NCI-H2227 treated with DMSO at 0.1 percent for 48 hours (cell line): Measurements from ENCODE around the gene PRRT2.
"Not testable (repeated sequence)": the region's sequence is repeated elsewhere in the genome, so short reads cannot be mapped to it uniquely, and the experiment has no call there.

Experiments
- DNase-seq: peaks from one replicate; lab custom pipeline; 2025; lab: John Stamatoyannopoulos, UW

PRRT2 gene

DNA sequence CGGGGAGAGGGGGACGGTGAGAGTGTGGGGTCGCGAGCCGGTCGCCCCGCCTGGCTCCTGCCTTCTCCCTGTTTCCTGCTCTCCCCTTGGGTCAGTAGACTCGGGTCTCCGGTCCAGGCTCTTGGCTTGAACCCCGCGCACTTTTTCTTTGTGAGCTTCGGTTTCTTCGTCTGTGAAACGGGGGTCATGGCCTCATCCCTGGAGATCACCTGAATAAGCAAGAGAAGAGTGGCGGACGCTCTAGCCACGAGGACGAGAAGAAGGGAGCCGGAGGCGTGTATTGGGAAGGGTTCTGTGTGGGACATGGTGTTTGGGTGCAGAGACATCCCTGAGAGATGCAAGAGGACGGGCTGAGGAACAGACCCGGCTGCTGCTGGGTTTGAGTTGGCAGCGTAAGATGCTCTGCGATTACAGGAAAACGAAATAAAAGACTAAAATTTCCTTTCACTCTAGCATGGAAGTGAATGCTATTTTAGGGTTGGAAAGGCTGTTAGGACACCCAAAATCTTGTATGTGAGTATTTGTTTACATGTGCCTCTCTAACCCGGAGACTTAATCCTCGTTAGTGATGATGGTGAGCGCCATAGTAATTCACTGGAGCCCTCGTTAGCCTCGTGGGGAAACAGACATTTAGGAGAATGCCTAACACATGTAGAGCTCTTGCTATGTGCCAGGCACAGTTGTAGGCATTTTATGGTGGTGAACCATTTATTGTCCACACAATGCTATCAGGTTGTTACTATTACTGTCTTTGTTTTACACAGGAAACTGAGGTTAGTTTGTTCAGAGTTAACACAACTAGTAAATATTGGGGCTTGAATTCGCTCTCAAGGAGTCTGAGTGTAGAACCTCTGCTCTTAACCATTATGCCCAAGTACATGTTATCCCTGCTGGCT is 20.8 kb upstream of the PRRT2 start:
- no peak for DNase-seq

DNA sequence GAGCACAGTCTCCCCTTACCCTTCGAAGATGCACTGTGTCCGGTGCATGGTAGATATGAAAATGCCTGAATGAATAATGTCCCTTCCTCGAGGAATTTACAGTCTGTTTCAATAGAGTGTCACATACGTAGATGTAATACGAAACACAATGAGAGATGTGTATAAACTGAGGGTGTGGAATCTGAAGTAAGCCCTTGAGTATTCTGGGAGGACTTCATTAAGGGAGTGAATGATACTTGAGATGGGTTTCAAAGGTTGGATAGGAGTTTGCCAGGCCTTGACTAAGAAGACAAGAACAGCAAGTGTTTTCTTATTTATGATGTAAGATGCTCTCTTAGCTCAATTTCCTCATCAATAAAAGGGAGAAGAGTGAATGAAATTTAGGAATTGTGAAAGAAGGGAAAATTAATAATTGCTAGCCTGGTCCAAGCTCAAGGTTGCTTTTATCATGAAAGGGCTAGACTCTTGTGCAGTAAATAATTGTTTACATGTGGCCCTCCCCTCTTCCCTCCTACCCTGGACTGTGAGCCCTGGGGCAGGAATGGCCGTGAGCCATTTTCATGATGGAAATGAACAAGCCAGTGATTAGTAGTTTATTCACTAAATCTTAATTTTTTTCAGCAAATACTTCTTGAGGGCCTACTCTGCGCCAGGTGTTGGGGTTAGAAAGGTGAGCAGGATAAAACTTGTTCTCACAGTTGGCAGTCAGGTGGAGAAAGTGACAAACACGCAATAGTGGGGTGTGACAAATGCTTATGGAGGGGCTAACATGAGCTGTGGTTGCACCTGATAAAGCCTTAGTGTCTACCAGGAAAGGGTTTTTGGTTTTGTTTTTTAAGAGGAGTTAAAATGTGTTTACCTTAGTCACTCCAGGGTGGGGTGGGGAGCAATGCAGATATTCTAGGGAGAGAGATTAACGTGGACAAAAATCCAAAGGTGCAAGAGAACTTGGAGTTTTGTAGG is 19.9 kb upstream of the PRRT2 start:
- DNase-seq, result no peak

GRCh38 chr16:29793153-29793552 is 18.8 kb upstream of the PRRT2 start:
- DNase-seq, result not testable (repeated sequence)

DNA sequence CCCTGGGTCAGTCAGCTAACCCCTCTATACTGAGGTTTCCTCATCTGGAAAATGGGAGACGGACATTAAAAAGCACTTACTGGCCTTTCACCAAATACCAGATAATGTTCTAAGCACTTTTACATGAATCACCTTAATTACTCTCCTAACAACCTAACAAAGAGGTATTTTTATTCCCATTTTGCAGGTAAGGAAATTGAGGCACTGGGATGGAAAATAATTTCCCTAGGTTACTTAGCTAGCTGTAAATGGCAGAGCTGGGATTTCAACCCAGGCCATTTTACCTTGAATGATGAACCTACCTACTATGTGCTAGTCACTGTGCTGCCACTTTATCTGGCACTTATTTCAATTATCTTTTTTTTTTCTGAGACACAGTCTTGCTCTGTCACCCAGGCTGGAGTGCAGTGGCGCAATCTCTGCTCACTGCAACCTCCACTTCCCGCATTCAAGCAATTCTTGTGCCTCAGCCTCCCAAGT is 17.7 kb upstream of the PRRT2 start:
- no peak for DNase-seq

DNA sequence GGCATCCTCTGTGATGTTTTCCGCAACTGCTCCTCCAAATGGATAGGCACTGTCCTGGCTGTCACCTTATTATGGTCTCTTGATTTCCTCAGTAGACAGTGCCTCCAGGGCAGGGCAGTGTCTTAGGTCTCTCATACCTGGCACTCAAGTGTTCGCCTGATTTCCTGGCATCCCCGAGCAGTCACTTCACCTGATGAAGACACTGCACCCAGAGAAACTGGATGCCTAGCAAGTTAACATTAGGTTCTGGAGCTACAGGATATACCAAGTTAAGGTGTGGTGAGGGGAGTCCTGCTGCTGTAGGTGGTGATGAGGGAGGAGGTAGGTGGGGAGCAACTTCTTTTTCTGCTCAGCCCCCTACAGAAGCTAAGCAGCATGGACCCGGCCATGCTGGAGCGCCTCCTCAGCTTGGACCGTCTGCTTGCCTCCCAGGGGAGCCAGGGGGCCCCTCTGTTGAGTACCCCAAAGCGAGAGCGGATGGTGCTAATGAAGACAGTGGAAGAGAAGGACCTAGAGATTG is 9.5 kb upstream of the PRRT2 start:
- no peak for DNase-seq

- DNase-seq, result no peak
Observed at GRCh38 chr16:29804020-29804419, 8.0 kb upstream of the PRRT2 start.

DNA sequence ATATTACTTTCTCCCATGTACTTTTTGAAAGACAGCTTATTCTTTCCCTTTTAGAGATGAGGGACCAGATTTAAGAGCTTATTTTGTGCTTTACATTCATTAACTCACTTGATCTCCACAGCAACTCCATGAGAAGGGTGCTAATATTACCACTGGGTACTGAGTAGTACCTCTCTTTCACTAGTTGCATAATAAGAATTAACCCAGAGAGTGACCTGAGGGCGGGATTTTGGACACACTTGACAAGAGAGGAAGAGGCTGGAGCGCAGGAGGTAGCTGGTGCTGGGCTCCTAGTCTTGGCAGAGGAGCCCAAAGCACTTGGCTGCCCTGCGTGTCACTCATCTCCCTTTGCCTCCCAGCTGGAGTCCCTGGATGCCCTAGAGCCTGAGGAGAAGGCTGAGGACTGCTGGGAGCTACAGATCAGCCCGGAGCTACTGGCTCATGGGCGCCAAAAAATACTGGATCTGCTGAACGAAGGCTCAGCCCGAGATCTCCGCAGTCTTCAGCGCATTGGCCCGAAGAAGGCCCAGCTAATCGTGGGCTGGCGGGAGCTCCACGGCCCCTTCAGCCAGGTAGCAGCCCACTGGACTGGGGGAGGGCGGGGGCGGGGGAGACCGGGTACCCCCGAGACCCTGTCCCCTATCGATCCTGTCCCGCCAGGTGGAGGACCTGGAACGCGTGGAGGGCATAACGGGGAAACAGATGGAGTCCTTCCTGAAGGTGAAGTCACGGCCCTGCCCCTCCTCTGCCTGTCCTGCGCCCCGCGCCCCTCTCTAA is 7.3 kb upstream of the PRRT2 start:
- no peak for DNase-seq

DNA sequence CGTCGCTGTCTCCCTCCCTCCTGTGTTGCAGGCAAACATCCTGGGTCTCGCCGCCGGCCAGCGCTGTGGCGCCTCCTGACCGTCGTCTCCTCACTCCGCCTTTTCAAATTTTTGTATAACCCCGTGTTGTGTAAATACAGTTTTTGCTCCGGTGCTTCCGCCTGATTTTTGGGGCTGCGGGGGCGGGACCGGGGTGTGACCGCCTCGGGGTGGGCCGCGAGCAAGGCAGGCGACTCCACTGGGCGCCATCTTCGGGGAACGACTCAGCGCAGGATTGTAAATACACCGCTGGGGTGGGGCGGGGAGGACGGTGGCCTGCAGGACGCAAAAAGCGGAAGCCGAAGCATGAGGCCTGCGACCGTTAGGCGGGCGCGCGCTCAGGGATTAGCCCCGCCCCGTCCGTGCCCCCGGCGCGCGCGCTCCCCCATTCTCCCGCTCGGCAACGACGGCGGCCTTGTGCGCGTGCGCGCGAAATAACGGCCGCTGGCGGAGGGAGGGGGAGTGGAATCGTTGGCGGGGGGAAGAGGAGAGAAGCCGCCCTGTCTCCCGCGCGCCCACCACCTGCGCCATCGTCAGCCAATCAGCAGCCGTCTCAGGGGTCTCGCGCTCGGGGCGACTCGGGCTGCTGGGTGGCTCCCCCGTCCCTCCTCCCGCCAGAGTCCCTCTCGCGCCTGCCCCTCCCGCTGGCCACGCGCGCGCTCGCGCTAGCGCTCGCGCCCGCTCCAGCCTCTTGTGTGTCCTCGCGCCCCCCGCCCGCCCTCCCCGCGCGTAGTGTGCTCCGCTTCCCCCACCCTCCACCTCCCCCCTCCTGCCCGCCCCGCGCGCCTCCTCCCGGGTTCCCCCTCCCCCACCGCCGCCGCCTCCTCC is 6.5 kb upstream of the PRRT2 start:
- peak; percentile 97 for DNase-seq

DNA sequence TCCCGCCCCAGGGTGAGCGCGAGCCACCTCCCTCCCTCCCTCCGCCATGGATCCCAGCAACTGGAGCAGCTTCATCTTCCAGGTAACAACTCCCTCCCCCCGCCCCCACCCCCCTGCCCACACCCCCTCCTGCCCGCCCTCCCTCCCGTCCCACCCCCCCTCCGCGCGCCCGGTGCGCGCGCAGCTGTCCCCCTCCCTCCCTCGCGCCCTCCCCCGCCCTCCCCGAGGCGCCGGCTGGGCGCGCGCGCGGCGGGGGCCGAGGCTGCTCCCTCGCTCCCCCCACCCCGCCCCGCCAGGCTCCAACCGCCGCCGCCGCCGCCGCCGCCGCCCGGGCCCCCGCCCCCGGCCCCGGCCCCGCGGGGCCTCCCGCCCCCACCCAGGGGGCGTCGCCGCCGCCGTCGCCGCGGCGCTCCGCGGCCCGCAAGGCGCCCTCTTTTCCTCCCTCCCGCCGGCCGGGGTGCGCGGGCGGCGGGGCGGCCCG is 5.9 kb upstream of the PRRT2 start, which contains the start of gene MAZ:
TSS of gene MAZ (plus strand) at position 431 of the 481 bp plus-strand sequence. CDS start 173 bp downstream, outside the sequence.
- DNase-seq, result peak; percentile 87

DNA sequence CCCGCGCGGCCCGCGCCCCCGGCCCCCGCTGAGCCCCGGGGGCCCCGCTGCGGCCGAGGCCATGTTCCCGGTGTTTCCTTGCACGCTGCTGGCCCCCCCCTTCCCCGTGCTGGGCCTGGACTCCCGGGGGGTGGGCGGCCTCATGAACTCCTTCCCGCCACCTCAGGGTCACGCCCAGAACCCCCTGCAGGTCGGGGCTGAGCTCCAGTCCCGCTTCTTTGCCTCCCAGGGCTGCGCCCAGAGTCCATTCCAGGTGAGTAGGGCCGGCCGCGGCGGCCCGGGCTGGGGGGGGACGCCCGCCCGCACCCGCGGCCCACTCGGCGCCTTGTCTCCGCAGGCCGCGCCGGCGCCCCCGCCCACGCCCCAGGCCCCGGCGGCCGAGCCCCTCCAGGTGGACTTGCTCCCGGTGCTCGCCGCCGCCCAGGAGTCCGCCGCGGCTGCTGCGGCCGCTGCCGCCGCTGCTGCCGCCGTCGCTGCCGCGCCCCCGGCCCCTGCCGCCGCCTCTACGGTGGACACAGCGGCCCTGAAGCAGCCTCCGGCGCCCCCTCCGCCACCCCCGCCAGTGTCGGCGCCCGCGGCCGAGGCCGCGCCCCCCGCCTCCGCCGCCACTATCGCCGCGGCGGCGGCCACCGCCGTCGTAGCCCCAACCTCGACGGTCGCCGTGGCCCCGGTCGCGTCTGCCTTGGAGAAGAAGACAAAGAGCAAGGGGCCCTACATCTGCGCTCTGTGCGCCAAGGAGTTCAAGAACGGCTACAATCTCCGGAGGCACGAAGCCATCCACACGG is 5.2 kb upstream of the PRRT2 start:
- DNase-seq, result no peak

- peak; percentile 83 for DNase-seq
Observed at GRCh38 chr16:29807426-29808218, 4.4 kb upstream of the PRRT2 start.

DNA sequence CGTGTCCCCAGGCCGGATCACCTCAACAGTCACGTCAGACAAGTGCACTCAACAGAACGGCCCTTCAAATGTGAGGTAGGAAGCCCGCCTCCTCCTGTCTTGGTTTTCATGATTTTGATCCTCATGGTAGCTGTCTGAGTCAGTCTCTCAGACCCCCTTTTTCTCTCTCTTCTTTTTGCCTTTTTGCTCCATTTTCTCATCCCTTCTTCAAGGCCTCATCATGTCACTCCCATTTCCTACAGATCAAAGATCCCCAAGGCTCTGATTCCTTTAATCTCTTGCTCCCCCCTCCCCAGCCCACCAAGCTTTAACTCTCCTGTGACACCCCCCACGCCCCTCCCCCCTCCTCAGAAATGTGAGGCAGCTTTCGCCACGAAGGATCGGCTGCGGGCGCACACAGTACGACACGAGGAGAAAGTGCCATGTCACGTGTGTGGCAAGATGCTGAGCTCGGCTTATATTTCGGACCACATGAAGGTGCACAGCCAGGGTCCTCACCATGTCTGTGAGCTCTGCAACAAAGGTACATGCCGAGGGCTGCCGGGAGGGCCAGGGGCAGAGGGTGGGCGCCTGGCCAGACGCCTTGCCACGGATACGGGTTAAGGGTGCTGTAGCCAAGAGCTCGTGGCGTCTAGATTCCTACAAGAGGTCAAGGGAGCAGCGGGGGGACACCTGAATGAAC is 3.6 kb upstream of the PRRT2 start:
- no peak for DNase-seq

DNA sequence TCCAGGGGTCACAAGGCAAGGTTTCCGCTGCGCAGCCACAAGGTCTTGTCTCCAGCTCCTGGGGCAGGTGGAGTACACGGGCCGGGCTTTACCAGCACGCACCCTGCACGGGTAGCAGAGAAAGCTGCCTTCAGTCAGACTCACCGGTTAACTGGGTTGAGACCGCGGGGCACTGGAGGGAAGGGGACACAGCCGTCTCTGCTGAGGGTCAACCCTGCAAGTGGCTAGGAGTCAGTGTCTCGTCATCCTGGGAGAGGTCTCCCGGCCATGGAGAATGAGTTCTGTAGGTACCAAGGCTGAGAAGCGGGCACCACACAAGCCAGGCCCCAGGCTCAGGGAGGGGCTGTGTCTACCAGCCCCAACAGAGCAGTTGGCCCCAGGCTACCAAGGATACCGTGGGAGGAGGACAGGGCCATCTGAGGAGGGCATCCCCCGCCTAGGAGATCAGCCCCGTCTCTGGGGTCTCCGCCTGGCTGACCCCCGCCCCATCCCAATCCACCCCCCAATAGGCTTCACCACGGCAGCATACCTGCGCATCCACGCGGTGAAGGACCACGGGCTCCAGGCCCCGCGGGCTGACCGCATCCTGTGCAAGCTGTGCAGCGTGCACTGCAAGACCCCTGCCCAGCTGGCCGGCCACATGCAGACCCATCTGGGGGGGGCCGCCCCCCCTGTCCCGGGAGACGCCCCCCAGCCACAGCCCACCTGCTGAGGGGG is 2.8 kb upstream of the PRRT2 start:
- DNase-seq, result no peak

DNA sequence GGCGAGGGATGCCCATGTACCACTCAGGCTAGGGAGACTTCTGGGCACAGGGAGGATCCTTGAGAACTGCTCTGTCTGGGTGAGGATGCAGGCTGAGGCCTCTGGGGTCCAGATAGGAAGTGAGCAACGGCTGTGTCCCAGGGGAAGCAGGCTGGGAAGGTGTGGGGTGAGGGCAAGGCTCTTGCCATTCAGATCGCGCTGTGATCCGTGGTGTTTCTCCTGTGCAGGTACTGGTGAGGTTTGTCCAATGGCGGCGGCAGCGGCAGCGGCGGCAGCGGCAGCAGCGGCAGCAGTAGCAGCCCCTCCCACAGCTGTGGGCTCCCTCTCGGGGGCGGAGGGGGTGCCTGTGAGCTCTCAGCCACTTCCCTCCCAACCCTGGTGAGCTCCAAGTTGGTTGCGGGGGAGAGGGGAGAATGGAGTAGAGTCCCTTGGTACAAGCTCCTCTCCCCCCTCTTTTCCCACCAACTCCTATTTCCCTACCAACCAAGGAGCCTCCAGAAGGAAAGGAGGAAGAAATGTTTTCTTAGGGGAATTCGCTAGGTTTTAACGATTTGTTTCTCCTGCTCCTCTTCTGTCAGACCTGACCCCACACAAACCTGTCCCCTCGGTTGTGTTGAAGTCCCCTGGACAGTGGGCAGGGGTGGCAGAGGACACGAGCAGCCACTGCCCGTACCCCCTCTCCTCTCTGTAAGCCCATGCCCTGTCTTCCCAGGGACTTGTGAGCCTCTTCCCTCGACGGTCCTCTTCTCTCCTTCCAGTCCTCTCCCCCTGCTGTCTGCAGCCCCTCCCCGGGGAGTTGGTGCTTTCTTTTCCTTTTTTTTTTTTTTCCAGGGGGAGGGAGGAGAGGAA is 1.9 kb upstream of the PRRT2 start:
- DNase-seq, result no peak

DNA sequence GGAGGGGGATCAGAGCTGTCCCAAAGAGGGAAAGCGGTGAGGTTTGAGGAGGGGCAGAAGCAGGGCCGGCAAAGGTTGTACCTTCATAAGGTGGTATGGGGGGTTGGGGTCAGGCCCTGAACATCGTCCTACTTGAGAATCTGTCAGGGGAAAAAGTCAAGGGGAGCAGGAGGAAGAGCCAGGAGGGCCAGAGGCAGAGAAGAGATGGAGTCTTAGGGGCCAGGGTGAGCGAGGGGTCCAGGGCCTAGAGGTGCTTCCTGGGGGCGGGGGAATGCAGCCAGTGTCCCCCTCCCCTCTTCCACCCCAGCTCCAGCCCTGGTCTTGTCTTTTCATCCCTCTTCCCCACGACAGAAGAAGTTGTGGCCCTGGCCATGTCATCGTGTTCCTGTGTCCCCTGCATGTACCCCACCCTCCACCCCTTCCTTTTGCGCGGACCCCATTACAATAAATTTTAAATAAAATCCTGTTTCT is 1.3 kb upstream of the PRRT2 start:
- no peak for DNase-seq

- peak; percentile 86 for DNase-seq
Observed at GRCh38 chr16:29811170-29811895, 660 bp upstream of the PRRT2 start.
